ENCODE data around the gene MS4A6E.
"Not testable (repeated sequence)": the region's sequence is repeated elsewhere in the genome, so short reads cannot be mapped to it uniquely, and the experiment has no call there.

MS4A6E gene

GRCh38 chr11:60363542-60364470 is 36.8 kb downstream of the MS4A6E start:
- H3K4me1 ChIP-seq: no peaks in the 10 kb centered on the region
- no peaks in the 10 kb centered on the region for H3K9me3 ChIP-seq
- peaks cover 0 to 3% of the 10 kb centered on the region in 2 donors for H3K27me3 ChIP-seq
- intact Hi-C loops (cut with DNase I; ENCODE audit: low total_unique reads): no loop called here
- no peaks in the 10 kb centered on the region for H3K36me3 ChIP-seq
- H3K27ac ChIP-seq: no peak overlapping the region
- peak in 1 of 2 donors; percentile 59 for DNase-seq
- H3K4me3 ChIP-seq: no peak overlapping the region
- TF ChIP-seq CTCF (IDR thresholded peaks at IDR 0.05): peak; percentile 43 to 51

DNA sequence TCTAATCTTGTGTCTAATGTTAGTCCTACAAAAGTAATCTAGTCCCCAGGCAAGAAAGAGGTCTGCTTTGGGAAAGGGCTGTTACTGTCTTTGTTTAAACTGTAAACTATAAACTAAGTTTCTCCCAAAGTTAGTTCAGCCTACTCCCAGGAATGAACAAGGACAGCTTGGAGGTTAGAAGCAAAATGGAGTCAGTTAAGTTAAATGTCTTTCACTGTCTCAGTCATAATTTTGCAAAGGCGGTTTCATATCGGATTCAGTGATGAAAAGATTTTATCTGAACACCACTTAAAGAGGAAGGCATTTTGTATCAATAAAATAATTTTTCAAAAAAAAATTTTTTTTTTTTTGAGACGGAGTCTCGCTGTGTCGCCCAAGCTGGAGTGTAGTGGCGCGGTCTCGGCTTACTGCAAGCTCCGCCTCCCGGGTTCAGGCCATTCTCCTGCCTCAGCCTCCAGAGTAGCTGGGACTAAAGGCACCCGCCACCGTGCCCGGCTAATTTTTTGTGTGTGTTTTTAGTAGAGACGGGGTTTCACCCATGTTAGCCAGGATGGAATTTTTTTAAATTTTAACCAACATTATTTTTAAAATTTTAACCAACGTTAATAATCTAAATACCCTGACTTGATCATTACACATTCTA is 39.3 kb downstream of the MS4A6E start:
- H3K9me3 ChIP-seq; H3K4me1 ChIP-seq; DNase-seq; H3K4me3 ChIP-seq; intact Hi-C loops (cut with DNase I; ENCODE audit: low total_unique reads); H3K27me3 ChIP-seq; H3K36me3 ChIP-seq; H3K27ac ChIP-seq: not testable (repeated sequence)

DNA sequence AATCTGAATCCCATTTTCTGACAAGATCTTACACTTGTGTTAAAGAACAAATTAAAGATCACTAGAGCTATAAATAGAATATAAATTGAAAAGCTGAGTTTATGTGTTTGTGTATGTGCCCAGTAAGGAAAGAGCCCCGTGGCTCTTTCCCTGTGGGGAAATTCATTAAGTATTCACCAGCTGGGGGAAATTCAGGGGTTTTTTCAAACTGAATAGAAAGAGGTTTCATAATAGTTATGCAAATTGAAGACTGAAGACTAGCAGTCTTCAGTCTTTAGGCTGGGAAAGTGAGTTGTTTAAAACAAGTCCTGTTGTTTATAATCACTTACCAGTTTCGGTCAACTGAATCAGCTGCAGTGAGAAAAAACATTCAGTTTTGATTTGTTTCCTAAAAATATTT is 40.0 kb downstream of the MS4A6E start:
- intact Hi-C loops (cut with DNase I; ENCODE audit: low total_unique reads): no loop called here
- TF ChIP-seq CTCF (IDR thresholded peaks at IDR 0.05): no peak
- no peaks in the 10 kb centered on the region for H3K36me3 ChIP-seq
- no peak for DNase-seq
- H3K27ac ChIP-seq: no peak overlapping the region
- no peak overlapping the region for H3K4me3 ChIP-seq
- peaks cover 0 to 3% of the 10 kb centered on the region in 2 donors for H3K27me3 ChIP-seq
- H3K4me1 ChIP-seq: no peaks in the 10 kb centered on the region
- H3K9me3 ChIP-seq: no peaks in the 10 kb centered on the region

DNA sequence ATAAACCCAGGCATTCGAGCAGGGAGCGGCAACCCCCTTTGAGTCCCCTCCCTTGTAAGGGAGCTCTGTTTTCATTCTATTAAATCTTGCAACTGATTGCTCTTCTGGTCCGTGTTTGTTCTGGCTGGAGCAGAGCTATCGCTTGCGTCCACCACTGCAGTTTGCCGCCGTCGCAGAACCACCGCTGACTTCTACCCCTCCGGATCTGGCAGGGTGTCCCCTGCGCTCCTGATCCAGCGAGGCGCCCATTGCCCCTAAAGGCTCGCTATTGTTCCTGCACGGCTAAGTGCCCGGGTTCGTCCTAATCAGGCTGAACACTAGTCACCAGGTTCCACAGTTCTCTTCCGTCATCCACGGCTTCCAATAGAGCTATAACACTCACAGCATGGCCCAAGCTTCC is 40.8 kb downstream of the MS4A6E start:
- no peak overlapping the region for H3K27ac ChIP-seq
- no peak overlapping the region for H3K4me3 ChIP-seq
- intact Hi-C loops (cut with DNase I; ENCODE audit: low total_unique reads): no loop called here
- DNase-seq: no peak
- H3K4me1 ChIP-seq: no peaks in the 10 kb centered on the region
- H3K27me3 ChIP-seq: peaks cover 0 to 3% of the 10 kb centered on the region in 2 donors
- H3K36me3 ChIP-seq: no peaks in the 10 kb centered on the region
- no peak for TF ChIP-seq CTCF (IDR thresholded peaks at IDR 0.05)
- H3K9me3 ChIP-seq: no peaks in the 10 kb centered on the region

- no peak overlapping the region for H3K27ac ChIP-seq
- intact Hi-C loops (cut with DNase I; ENCODE audit: low total_unique reads): no loop called here
Measured at GRCh38 chr11:60370252-60370810, 43.3 kb downstream of the MS4A6E start.

More at GRCh38 chr11:60370252-60370810, 43.3 kb downstream of the MS4A6E start:
- Histone ChIP-seq H3K4me3 (no peak overlapping the region), H3K9me3 (no peaks in the 10 kb centered on the region), H3K27me3 (no peaks in the 10 kb centered on the region), H3K4me1 (no peaks in the 10 kb centered on the region), H3K36me3 (no peaks in the 10 kb centered on the region)
- no peak for DNase-seq
- TF ChIP-seq CTCF (IDR thresholded peaks at IDR 0.05): no peak

Measured in tibial artery (tissue), 4 donors.